H1 (cell line): ENCODE measurements around the gene PLEKHG3. TPM values are rescaled to one million over a fixed set of nuclear protein-coding genes. Genes with fewer than 3 reads are reported as not detected.

ENCODE experiments used
- CTCF ChIA-PET: fragments of 300-600 bp; sonication (Branson Sonifier 250); formaldehyde crosslinking; loops from one replicate; lab custom pipeline; 2021; ENCODE audit not compliant: partially characterized antibody; lab: Charles Lee
- POLR2A ChIA-PET: fragments of 300-600 bp; sonication (Branson Sonifier 250); formaldehyde crosslinking; loops from one replicate; lab custom pipeline; 2021; ENCODE audit warnings: inconsistent platforms; ENCODE audit not compliant: partially characterized antibody; lab: Charles Lee
- DNase-seq, 2 experiments: peaks; one replicate each; pipeline versions ENCODE4 v3.0.0 to v3.0.0-alpha.2; 2010 to 2022; ENCODE audit warnings: low spot score in 2 of 2, low read depth in 1 of 2, mixed read lengths in 1 of 2
- FAIRE-seq: peaks from 2 replicates; lab custom pipeline; 2011; peaks lifted over from hg19 to GRCh38; lab: Jason Lieb, UNC
- H2AFZ ChIP-seq: 2 replicates; pipeline ENCODE4 v1.8.1; 2012; ENCODE audit warnings: low read length, inconsistent platforms
- H2AK5ac ChIP-seq: 2 replicates; pipeline ENCODE4 v1.6.1; 2013; ENCODE audit warnings: low read depth, low read length
- H2BK120ac ChIP-seq: replicated peaks from 2 replicates; pipeline ENCODE3; 2013; ENCODE audit warnings: low read depth, low read length, inconsistent platforms
- H2BK12ac ChIP-seq: 2 replicates; pipeline ENCODE4 v1.6.1; 2013; ENCODE audit warnings: low read depth, low read length
- H2BK15ac ChIP-seq: 2 replicates; pipeline ENCODE4 v1.6.1; 2013; ENCODE audit warnings: low read length
- H2BK20ac ChIP-seq: 2 replicates; pipeline ENCODE4 v1.6.1; 2013; ENCODE audit warnings: low read length
- H2BK5ac ChIP-seq: 2 replicates; pipeline ENCODE4 v1.6.1; 2013; ENCODE audit warnings: low read depth, low read length
- H3K14ac ChIP-seq: 2 replicates; pipeline ENCODE4 v1.6.1; 2013; ENCODE audit warnings: inconsistent platforms; ENCODE audit not compliant: insufficient read length
- H3K18ac ChIP-seq: 2 replicates; pipeline ENCODE4 v1.6.1; 2013; ENCODE audit warnings: low read length; ENCODE audit errors: extremely low read depth
- H3K23ac ChIP-seq: 2 replicates; pipeline ENCODE4 v1.6.1; 2013; ENCODE audit warnings: inconsistent platforms; ENCODE audit not compliant: insufficient read length
- H3K23me2 ChIP-seq: 2 replicates; pipeline ENCODE4 v1.6.1; 2013; ENCODE audit warnings: low read depth, low read length
- H3K27ac ChIP-seq: 2 replicates; pipeline ENCODE4 v1.6.1; 2011; ENCODE audit warnings: low read depth, low read length, inconsistent platforms
- H3K27me3 ChIP-seq, 4 experiments: replicated peaks in 1 of 4; 1 replicate in 1 of 4; 2 replicates in 3 of 4; pipeline versions ENCODE4 v1.6.1 to v1.8.1; 2011 to 2013; ENCODE audit warnings: low read length in 3 of 4, mild to moderate bottlenecking in 3 of 4, inconsistent platforms in 2 of 4, mixed read lengths in 2 of 4, moderate library complexity in 1 of 4; ENCODE audit not compliant: control insufficient read depth in 3 of 4, insufficient read depth in 3 of 4; ENCODE audit errors: extremely low read depth in 1 of 4
- H3K36me3 ChIP-seq, 4 experiments: 2 replicates each; pipeline versions ENCODE4 v1.6.1 to v1.8.1; 2011 to 2013; ENCODE audit warnings: mild to moderate bottlenecking in 4 of 4, low read length in 3 of 4, moderate library complexity in 2 of 4, control low read depth in 1 of 4, inconsistent platforms in 1 of 4; ENCODE audit not compliant: insufficient read depth in 4 of 4, control insufficient read depth in 2 of 4
- H3K4ac ChIP-seq: replicated peaks from 2 replicates; pipeline ENCODE3; 2013; ENCODE audit warnings: low read length, low read depth, mixed read lengths, inconsistent platforms; ENCODE audit not compliant: insufficient read length
- H3K4me1 ChIP-seq, 4 experiments: replicated peaks in 1 of 4; 1 replicate in 1 of 4; 2 replicates in 3 of 4; pipeline versions ENCODE4 v1.6.1 to v1.8.1; 2011 to 2013; ENCODE audit warnings: low read length in 3 of 4, inconsistent platforms in 2 of 4, mixed read lengths in 1 of 4; ENCODE audit not compliant: insufficient read depth in 4 of 4, control insufficient read depth in 3 of 4
- H3K4me2 ChIP-seq, 2 experiments: 2 replicates each; pipeline versions ENCODE4 v1.6.1 to v1.8.1; 2011 to 2013; ENCODE audit warnings: low read depth in 2 of 2, low read length in 2 of 2, control low read depth in 1 of 2, inconsistent platforms in 1 of 2, mild to moderate bottlenecking in 1 of 2; ENCODE audit not compliant: insufficient read depth in 1 of 2
- H3K4me3 ChIP-seq, 4 experiments: fragments of 200-600, 300-600 bp in 1 of 4; sonication (generic), shearing (Covaris generic), sonication (Bioruptor Twin) in 1 of 4; 2 replicates each; pipeline versions ENCODE4 v1.5.1 to v1.8.1; 2011 to 2016; ENCODE audit warnings: low read length in 4 of 4, low read depth in 3 of 4, control low read depth in 2 of 4, inconsistent platforms in 2 of 4, mild to moderate bottlenecking in 2 of 4, mixed read lengths in 1 of 4, moderate library complexity in 1 of 4; ENCODE audit not compliant: insufficient read depth in 2 of 4; ENCODE audit errors: extremely low read depth in 1 of 4
- H3K56ac ChIP-seq: replicated peaks from 2 replicates; pipeline ENCODE3; 2013; ENCODE audit warnings: low read depth, mild to moderate bottlenecking, mixed read lengths, low read length, inconsistent platforms; ENCODE audit not compliant: insufficient read length
- H3K79me1 ChIP-seq: 2 replicates; pipeline ENCODE4 v1.6.1; 2013; ENCODE audit warnings: low read depth, low read length, control low read depth
- H3K79me2 ChIP-seq, 2 experiments: 2 replicates each; pipeline versions ENCODE4 v1.6.1 to v1.8.1; 2012 to 2013; ENCODE audit warnings: low read length in 2 of 2, mild to moderate bottlenecking in 2 of 2, inconsistent platforms in 1 of 2; ENCODE audit not compliant: insufficient read depth in 2 of 2, control insufficient read depth in 1 of 2
- H3K9ac ChIP-seq, 4 experiments: replicated peaks in 1 of 4; 1 replicate in 1 of 4; 2 replicates in 3 of 4; pipeline versions ENCODE4 v1.6.1 to v1.8.1; 2011 to 2013; ENCODE audit warnings: low read depth in 3 of 4, low read length in 3 of 4, control low read depth in 2 of 4, mild to moderate bottlenecking in 2 of 4, moderate library complexity in 2 of 4, inconsistent platforms in 1 of 4; ENCODE audit errors: extremely low read depth in 1 of 4
- H3K9me3 ChIP-seq, 2 experiments: 2 replicates each; pipeline versions ENCODE4 v1.6.1 to v1.8.1; 2012 to 2013; ENCODE audit warnings: mild to moderate bottlenecking in 2 of 2, moderate library complexity in 2 of 2, control low read depth in 1 of 2, inconsistent platforms in 1 of 2, low read depth in 1 of 2, low read length in 1 of 2, mixed read lengths in 1 of 2; ENCODE audit not compliant: insufficient read depth in 2 of 2
- H4K20me1 ChIP-seq, 2 experiments: replicated peaks in 1 of 2; 2 replicates each; pipeline versions ENCODE3 to v1.8.1; 2011 to 2013; ENCODE audit warnings: inconsistent platforms in 2 of 2, low read length in 2 of 2, mild to moderate bottlenecking in 1 of 2; ENCODE audit not compliant: insufficient read depth in 2 of 2, control insufficient read depth in 1 of 2
- H4K5ac ChIP-seq: 2 replicates; pipeline ENCODE4 v1.6.1; 2013; ENCODE audit warnings: low read length, low read depth, mixed read lengths, inconsistent platforms; ENCODE audit not compliant: insufficient read length
- H4K8ac ChIP-seq: 2 replicates; pipeline ENCODE4 v1.8.0; 2013; ENCODE audit warnings: mild to moderate bottlenecking, moderate library complexity, low read length, inconsistent platforms; ENCODE audit not compliant: insufficient read depth; ENCODE audit errors: extremely low read depth
- H4K91ac ChIP-seq: replicated peaks from 2 replicates; pipeline ENCODE3; 2013; ENCODE audit warnings: low read length, mixed read lengths, inconsistent platforms; ENCODE audit not compliant: insufficient read length
- ASH2L ChIP-seq: fragments of 200-600, 300-600 bp; sonication (generic); IDR thresholded peaks from one replicate; pipeline ENCODE4 v1.7.1; 2017; ENCODE audit warnings: low read length
- CTBP2 ChIP-seq: IDR thresholded peaks from 2 replicates; pipeline ENCODE4 v1.7.0; 2011; ENCODE audit warnings: borderline replicate concordance, mild to moderate bottlenecking, moderate library complexity, mixed read lengths, low read length; ENCODE audit not compliant: insufficient read depth, insufficient read length
- JUND ChIP-seq: IDR thresholded peaks from 2 replicates; pipeline ENCODE4 v1.6.1; 2011; ENCODE audit warnings: mild to moderate bottlenecking, improper control_type of control experiment, low read length
- SAP30 ChIP-seq: fragments of 300-600 bp; sonication (generic); IDR thresholded peaks from 2 replicates; pipeline ENCODE4 v1.7.1; 2012; ENCODE audit warnings: low read length, moderate library complexity, mild to moderate bottlenecking, inconsistent platforms; ENCODE audit not compliant: insufficient read depth, insufficient replicate concordance
- TAF7 ChIP-seq: optimal IDR thresholded peaks from 2 replicates; pipeline ENCODE3; 2011; ENCODE audit warnings: low read depth, mild to moderate bottlenecking, inconsistent platforms, low read length, moderate library complexity, borderline replicate concordance
- TCF12 ChIP-seq: IDR thresholded peaks from 2 replicates; pipeline ENCODE4 v1.6.1; 2011; ENCODE audit warnings: low read depth, mild to moderate bottlenecking, low read length
- WGBS, 2 experiments: shearing (Covaris generic) in 1 of 2; methylation state at CpG; one replicate each; pipeline versions ENCODE4 v1.1.6 to v1.1.7; 2013 to 2015; ENCODE audit warnings: low lambda C conversion rate in 2 of 2, mixed read lengths in 2 of 2, inconsistent platforms in 1 of 2, low coverage in 1 of 2, missing lambda C conversion rate in 1 of 2; ENCODE audit not compliant: insufficient replicate concordance in 2 of 2, insufficient coverage in 1 of 2, insufficient read length in 1 of 2; ENCODE audit errors: extremely low coverage in 1 of 2, missing lambda C conversion rate in 1 of 2; 5-methylcytosine and 5-hydroxymethylcytosine counted together
- polyA plus RNA-seq, 7 experiments: library from polyadenylated mRNA; depleted of rRNA in 3 of 7; stranded (reverse) in 5 of 7; unstranded in 2 of 7; fragments of >200 nt in 5 of 7; fragments of 200-250 nt in 2 of 7; gene quantifications; 1 replicate in 5 of 7; 2 replicates in 1 of 7; 4 replicates in 1 of 7; pipeline versions ENCODE4 v1.2.1 to v1.2.3, GENCODE V29; 2011 to 2013; ENCODE audit warnings: missing spikeins in 2 of 7, mixed read lengths in 2 of 7
- total RNA-seq: library from RNA; stranded (reverse); fragmentation: NEBNext Ultra II Directional; extraction: Animal tissue kit (Norgen Biotek cat#: 25700); gene quantifications from 2 replicates; pipeline ENCODE4 v1.2.1, GENCODE V29; 2021
- TF ChIP-seq, protein P1 (sequence below): IDR thresholded peaks from 2 replicates; pipeline ENCODE4 v1.6.1; 2012; ENCODE audit warnings: inconsistent platforms

Gene PLEKHG3
- total and polyA plus RNA-seq, 2 of the 8 experiments (the other 6 are each of a cell fraction or from before 2014, with no cell fraction given) = 43.4 to 90.6 TPM

DNA sequence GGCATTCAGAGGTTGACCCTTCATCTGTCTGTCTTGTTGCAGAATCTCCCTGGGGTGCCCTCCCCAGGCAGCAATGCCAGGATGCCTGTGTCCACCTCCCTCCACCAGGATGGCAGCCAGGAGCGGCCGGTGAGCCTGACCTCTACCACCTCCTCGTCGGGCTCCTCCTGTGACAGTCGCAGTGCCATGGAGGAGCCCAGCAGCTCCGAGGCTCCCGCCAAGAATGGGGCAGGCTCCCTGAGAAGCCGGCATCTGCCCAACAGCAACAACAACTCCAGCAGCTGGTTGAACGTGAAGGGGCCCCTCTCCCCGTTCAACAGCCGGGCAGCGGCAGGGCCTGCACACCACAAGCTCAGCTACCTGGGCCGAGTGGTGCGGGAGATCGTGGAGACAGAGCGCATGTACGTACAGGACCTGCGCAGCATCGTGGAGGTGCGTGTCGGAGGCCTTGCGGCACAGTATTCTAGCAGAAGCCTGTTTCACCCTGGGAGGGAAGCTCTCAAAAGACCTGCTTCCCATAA lies 23.4 kb downstream of the PLEKHG3 start:
- DNase-seq (no peak), FAIRE-seq (no peak)
- no peak overlapping the region; the same call in 1 of the 2 replicates for H2BK12ac ChIP-seq
- H2BK5ac ChIP-seq = no peak overlapping the region
- CTCF ChIA-PET = interaction anchor here (0.6 to 4.0 kb wide), 9 partner anchors 13 to 834 kb away, joined by 3 to 33 read pairs (median 5); no protein-coding TSS in a partner anchor
- H2AK5ac ChIP-seq = no peak overlapping the region
- H4K8ac ChIP-seq = no peak overlapping the region
- no peak overlapping the region for H4K91ac ChIP-seq
- peaks cover 0 to 63% of the 10 kb centered on the region in 2 experiments; a peak in 2 of 4 replicates for H3K79me2 ChIP-seq
- no peaks in the 10 kb centered on the region for H3K27me3 ChIP-seq
- H4K5ac ChIP-seq = no peak overlapping the region
- no peak overlapping the region for H3K9ac ChIP-seq
- POLR2A ChIA-PET = interaction anchor here (1.5 kb wide), 1 partner anchor 10 kb away, joined by 8 read pairs; no protein-coding TSS in a partner anchor
- no peak overlapping the region for H3K4me3 ChIP-seq
- no peak overlapping the region for H3K56ac ChIP-seq
- peaks cover 33 to 44% of the 10 kb centered on the region in 2 experiments for H4K20me1 ChIP-seq
- H3K36me3 ChIP-seq = peaks cover 16 to 42% (median 35%) of the 10 kb centered on the region in 4 experiments
- no peak overlapping the region for H3K4me2 ChIP-seq
- H2BK15ac ChIP-seq = no peak overlapping the region
- no peak overlapping the region for H3K14ac ChIP-seq
- H3K4ac ChIP-seq = no peak overlapping the region
- H3K9me3 ChIP-seq = no peaks in the 10 kb centered on the region
- H3K23ac ChIP-seq = no peak overlapping the region
- H3K18ac ChIP-seq = no peak overlapping the region
- H2AFZ ChIP-seq = no peak overlapping the region
- WGBS, 2 experiments = 95% methylated on average over 22 of the region's 22 CpGs; no CpG with 5 or more reads in 1 of the 2 experiments
- peaks cover 22 to 39% (median 30%) of the 10 kb centered on the region in 4 experiments for H3K4me1 ChIP-seq
- no peaks in the 10 kb centered on the region for H3K23me2 ChIP-seq
- H2BK20ac ChIP-seq = no peak overlapping the region
- H3K27ac ChIP-seq = peak overlapping the region; percentile 28; the same call in 1 of the 2 replicates
- no peak overlapping the region for H2BK120ac ChIP-seq
- peaks cover 10% of the 10 kb centered on the region for H3K79me1 ChIP-seq
- TF ChIP-seq TCF12 = no peak
- TF ChIP-seq TAF7 = no peak
- TF ChIP-seq JUND = no peak
- no peak for TF ChIP-seq SAP30
- TF ChIP-seq, protein P1, sequence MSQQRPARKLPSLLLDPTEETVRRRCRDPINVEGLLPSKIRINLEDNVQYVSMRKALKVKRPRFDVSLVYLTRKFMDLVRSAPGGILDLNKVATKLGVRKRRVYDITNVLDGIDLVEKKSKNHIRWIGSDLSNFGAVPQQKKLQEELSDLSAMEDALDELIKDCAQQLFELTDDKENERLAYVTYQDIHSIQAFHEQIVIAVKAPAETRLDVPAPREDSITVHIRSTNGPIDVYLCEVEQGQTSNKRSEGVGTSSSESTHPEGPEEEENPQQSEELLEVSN = no peak
- no peak for TF ChIP-seq ASH2L
- TF ChIP-seq CTBP2 = no peak
